Measurements from ENCODE around the gene WDR62. TPM values are rescaled to one million over a fixed set of nuclear protein-coding genes. Genes with fewer than 3 reads are reported as not detected.
A peak's percentile ranks its signal among the peaks of the same experiment; 100 is the strongest.

The WDR62 gene
- polyA plus RNA-seq, 1 donor from 2014 or later: 0.35 TPM

- no peak for TF ChIP-seq MXI1 (conservative IDR thresholded peaks at IDR 0.05; ENCODE audit: poor library complexity, severe bottlenecking)
- no peak for TF ChIP-seq RAD21 (conservative IDR thresholded peaks at IDR 0.05)
- no peaks in the 10 kb centered on the region for H3K9me3 ChIP-seq (ENCODE audit: low read length)
These were observed 24.2 kb upstream of the WDR62 start for GRCh38 chr19:36030264-36031148.

GRCh38 chr19:36031308-36031707, 23.4 kb upstream of the WDR62 start:
- Histone ChIP-seq H3K79me2 (replicated peaks; ENCODE audit: insufficient read depth, low read length) (peaks cover 25% of the 10 kb centered on the region), H4K20me1 (ENCODE audit: insufficient read depth) (no peaks in the 10 kb centered on the region), H3F3A (ENCODE audit: insufficient read depth, low read length, poor library complexity, severe bottlenecking) (no peaks in the 10 kb centered on the region), H3K4me2 (ENCODE audit: low read length) (peak overlapping the region; percentile 88), H2AFZ (ENCODE audit: low read depth, low read length) (no peak overlapping the region), H3K9me3 (ENCODE audit: low read length) (no peaks in the 10 kb centered on the region), H3K27ac (ENCODE audit: low read length) (no peak overlapping the region), H3K9ac (ENCODE audit: low read length) (peak overlapping the region; percentile 96), H3K4me3 (ENCODE audit: low read length) (peak overlapping the region; percentile 96), H3K9me2 (ENCODE audit: insufficient read depth, low read length) (no peaks in the 10 kb centered on the region), H3K27me3 (ENCODE audit: insufficient read depth, low read depth, low read length) (no peaks in the 10 kb centered on the region), H3K36me3 (ENCODE audit: insufficient read depth, low read length) (no peaks in the 10 kb centered on the region)
- TF ChIP-seq MXI1 (conservative IDR thresholded peaks at IDR 0.05; ENCODE audit: poor library complexity, severe bottlenecking): no peak
- TF ChIP-seq SMC3 (conservative IDR thresholded peaks at IDR 0.05; ENCODE audit: poor library complexity): no peak
- no peak for TF ChIP-seq POLR2AphosphoS5 (IDR thresholded peaks at IDR 0.05)
- no peak for TF ChIP-seq CTCF (IDR thresholded peaks at IDR 0.05; ENCODE audit: poor library complexity, severe bottlenecking)
- no peak for TF ChIP-seq EZH2 (IDR thresholded peaks at IDR 0.05; ENCODE audit: borderline replicate concordance, insufficient read depth, low read length, poor library complexity, severe bottlenecking)
- no peak for TF ChIP-seq RAD21 (conservative IDR thresholded peaks at IDR 0.05)
- no peak for TF ChIP-seq EP300 (conservative IDR thresholded peaks at IDR 0.05; ENCODE audit: poor library complexity, severe bottlenecking)
- no peak for TF ChIP-seq REST (IDR thresholded peaks at IDR 0.05; ENCODE audit: borderline replicate concordance)
- TF ChIP-seq TAF1 (IDR thresholded peaks at IDR 0.05; ENCODE audit: low read depth): no peak

More at GRCh38 chr19:36030264-36031148, 24.2 kb upstream of the WDR62 start:
- Histone ChIP-seq H3K27ac (ENCODE audit: low read length) (no peak overlapping the region), H3K9me2 (ENCODE audit: insufficient read depth, low read length) (no peaks in the 10 kb centered on the region), H3K9ac (ENCODE audit: low read length) (no peak overlapping the region), H3K36me3 (ENCODE audit: insufficient read depth, low read length) (no peaks in the 10 kb centered on the region), H3K27me3 (ENCODE audit: insufficient read depth, low read depth, low read length) (no peaks in the 10 kb centered on the region), H4K20me1 (ENCODE audit: insufficient read depth) (no peaks in the 10 kb centered on the region), H3K4me2 (ENCODE audit: low read length) (no peak overlapping the region), H3K4me3 (ENCODE audit: low read length) (no peak overlapping the region), H3K79me2 (replicated peaks; ENCODE audit: insufficient read depth, low read length) (peaks cover 25% of the 10 kb centered on the region), H3F3A (ENCODE audit: insufficient read depth, low read length, poor library complexity, severe bottlenecking) (no peaks in the 10 kb centered on the region), H2AFZ (ENCODE audit: low read depth, low read length) (no peak overlapping the region)

All from neural cell (in vitro differentiated cells).